GM21786 (cell line): ENCODE results near the gene NEUROD1.
"Not testable (repeated sequence)": the region's sequence is repeated elsewhere in the genome, so short reads cannot be mapped to it uniquely, and the experiment has no call there.

ENCODE experiments used
- ATAC-seq: cut with Tn5 transposase; IDR thresholded peaks from one replicate; pipeline ENCODE4 v1.9.1; 2021; ENCODE audit not compliant: unreplicated experiment

NEUROD1 gene

DNA sequence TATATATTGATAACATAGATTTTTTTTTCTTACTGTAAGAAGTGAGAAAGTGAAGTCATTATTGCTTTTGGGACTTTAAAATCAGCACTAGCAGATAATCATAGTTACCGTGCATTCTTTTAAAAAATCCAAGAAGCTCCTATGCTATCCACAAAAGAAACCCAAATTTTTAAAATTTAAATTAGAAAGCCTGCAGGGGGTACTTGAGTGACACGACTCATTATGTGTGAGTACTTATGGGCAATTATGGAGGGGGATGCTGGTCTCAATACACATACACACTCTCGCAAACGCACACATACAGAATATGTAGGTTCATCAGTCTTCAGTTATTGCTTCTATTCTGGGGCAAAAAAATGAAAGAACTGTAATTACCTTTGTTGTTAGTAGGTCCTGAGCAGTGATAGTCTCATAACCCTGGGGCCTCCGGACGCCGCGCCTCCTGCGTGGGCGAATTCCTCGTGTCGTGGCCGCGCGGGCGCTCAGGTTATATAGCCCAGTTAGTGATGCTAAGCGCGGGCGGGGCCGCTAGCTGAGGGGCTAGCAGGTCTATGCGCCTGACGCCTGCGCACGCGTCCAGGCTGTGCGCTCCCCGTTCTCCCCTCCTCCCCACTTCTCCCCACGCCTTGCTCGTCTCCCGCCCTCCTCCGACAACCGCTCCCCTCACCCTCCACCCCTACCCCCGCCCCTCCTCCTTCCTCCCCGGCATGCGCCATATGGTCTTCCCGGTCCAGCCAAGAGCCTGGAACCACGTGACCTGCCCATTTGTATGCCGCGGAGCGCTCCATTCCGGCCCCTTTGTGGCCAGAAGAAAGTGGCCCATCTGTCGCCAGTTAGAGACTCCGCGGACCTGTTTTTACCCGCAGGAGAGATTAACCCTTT lies at the start of gene NEUROD1:
NEUROD1 (minus strand) TSS at position 463 of the 882 bp plus-strand sequence. CDS start 1,657 bp downstream, outside the sequence.
- no peak for ATAC-seq

DNA sequence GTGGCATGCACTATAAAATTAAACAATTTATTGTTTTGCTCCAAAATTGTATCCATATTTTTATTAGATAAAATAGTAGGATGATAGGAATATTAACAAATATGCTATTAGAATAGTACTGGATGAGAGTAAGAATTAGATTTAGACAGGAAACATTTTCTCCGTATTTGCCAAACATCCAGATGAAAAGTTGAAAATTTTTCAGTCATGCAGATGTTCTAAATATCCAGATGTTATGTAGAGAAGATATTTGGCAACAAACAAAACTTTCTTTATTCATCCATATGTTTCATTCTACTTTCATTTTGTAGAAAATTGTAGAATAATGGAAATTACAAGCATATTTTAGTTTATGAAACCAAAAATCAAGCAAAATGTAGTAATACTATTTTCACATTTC lies 45.2 kb upstream of the NEUROD1 start:
- ATAC-seq: no peak

DNA sequence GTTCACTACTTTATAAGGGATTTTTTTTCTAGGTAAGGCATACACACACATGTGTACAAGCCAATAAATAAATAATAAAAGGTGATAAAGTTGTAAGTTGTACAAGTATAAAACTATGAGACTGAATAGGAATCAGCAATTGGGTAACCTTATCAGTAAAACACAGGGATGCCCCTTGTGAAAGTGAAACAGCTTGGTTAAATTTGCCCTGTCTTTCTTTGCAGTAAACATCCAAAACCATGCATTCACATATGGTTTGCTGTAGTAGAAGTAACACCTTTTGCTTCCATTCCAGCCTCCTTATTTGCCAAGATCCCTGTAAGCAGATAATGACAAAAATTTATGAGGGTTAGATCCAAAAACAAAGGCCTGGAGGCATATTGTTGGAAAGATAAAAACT lies 44.3 kb upstream of the NEUROD1 start:
- no peak for ATAC-seq

DNA sequence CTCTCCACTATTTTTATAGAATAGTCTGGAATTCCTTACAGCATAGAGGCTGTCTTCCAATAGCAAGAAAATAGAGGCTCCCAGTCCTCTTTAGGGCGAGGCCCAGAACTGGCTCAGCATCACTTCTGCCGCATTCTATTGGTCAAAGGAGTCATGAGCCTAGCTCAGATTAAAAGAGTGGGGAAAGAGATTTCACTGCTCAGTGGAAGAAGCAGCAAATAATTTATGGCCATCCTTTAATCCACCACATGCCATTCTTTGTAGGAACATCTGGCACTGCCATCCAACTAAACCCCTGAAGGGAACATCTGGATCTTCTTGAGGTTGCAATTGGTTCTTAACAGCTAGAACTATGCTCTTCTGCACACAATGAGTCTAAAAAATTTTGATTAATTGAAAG lies 43.4 kb upstream of the NEUROD1 start:
- no peak for ATAC-seq

DNA sequence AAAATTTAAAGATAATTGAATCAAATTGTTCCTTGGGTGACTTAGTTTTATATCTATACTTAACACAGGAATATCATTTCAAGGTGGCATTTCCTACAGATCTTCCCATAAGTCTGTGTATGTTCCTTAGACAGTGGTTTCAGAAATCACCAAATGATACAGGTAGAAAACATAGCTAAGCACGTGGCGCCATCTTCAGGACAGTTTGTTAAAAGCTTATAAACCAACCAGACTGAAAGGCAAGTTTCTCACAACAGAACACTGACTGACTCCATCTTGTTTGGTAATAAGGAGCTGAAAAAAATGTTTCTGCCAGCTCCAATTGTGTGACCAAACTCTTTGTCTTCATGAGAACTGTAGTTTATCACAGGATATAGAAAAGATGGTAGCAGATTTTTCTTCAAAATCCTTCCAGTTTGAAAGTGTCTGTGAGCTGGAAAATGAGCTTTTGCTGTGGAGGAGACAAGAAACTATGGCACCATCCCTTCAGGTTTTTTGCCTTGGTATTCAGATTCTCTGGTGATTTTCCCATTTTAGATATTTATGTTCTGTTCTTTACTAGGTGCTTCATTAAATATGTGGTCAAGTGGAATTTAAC lies 34.8 kb upstream of the NEUROD1 start:
- peak; percentile 93 for ATAC-seq

DNA sequence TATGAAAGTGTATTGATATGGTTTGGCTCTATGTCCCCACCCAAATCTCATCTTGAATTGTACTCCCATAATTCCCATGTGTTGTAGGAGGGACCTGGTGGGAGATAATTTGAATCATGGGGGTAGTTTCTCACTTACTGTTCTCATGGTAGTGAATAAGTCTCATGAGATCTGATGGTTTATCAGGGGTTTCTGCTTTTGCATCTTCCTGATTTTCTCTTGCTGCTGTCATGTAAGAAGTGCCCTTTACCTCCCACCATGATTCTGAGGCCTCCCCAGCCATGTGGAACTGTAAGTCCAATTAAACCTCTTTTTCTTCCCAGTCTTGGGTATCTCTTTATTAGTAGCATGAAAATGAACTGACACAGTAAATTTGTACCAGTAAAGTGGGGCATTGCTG lies 30.7 kb upstream of the NEUROD1 start:
- ATAC-seq: not testable (repeated sequence)

DNA sequence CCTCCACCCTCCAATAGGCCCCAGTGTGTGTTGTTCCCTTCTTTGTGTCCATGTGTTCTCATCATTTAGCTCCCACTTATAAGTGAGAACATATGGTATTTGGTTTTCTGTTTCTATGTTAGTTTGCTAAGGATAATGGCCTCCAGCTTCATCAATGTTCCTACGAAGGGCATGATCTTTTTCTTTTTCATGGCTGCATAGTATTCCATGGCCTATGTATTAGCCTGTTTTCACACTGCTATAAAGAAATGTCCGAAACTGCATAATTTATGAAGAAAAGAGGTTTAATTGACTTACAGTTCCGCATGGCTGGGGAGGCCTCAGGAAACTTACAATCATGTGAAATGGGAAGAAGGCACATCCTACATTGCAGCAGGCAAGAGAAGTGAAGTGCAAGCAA lies 22.2 kb upstream of the NEUROD1 start:
- ATAC-seq: not testable (repeated sequence)

DNA sequence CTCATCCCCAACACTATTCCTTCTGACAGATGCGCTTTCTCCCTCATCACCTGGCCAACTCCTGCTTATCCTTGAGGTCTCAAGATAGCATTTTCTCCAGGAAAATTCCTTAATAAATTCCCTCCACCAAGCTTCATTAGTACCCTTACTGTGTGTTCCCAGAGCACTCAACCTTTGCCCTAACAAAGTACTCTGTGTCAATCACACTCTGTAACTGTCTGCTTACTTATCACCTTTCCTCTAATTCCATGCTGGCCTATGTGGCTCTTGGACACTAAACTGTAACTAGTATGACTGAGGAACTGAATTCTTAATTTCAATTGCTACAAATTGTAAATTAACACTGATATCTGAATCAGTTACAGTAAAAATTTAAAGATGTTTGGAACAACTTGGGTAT lies 17.9 kb upstream of the NEUROD1 start:
- no peak for ATAC-seq

DNA sequence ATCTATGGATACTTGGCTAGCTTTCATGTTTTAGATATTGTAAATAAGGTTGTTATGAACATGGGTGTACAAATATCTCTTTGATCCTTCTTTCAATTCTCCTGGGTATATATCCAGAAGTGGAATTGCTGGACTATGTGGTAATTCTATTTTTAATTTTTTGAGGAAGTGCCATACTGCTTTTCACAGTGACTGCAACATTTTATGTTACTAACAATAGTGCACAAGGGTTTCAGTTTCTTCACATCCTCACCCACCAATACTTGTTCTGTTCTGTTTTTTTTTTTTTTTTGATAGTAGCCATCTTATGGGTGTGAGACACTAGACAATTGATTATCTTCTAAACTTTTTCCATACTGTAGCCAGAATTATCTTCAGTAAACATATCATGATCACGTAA lies 17.3 kb upstream of the NEUROD1 start:
- ATAC-seq: no peak

DNA sequence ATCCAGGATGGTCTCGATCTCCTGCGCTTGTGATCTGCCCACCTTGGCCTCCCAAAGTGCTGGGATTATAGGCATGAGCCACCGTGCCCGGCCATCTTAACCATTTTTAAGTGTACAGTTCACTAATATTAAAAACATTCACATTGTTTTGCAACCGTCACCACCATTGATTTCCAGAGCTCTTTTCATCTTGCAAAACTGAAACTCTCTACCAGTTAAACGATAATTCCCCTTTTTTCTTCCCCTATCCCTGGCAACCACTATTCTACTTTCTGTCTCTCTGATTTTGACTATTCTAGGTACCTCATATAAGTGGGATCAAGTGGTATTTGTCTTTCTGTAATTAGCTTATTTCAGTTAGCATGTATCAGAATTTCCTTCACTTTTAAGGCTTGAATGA lies 16.8 kb upstream of the NEUROD1 start:
- ATAC-seq: no peak

DNA sequence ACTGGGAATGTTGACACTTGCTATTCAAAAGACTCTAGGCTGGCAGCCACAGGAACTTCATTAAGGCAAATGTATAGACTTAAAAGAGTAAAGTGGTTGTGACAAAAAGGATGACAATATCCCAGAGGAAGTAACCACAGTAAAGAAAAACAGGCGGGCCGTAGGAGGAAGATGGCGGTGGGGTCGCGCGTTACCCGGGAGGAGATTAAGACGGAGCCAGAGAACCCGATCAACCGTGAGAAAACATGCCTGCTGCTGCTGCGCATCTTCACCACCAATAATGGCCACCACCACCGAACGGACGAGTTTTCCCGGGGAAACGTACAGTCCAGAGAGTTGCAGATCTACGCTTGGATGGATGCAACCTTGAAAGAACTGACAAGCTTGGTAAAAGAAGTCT lies 14.0 kb upstream of the NEUROD1 start:
- no peak for ATAC-seq

DNA sequence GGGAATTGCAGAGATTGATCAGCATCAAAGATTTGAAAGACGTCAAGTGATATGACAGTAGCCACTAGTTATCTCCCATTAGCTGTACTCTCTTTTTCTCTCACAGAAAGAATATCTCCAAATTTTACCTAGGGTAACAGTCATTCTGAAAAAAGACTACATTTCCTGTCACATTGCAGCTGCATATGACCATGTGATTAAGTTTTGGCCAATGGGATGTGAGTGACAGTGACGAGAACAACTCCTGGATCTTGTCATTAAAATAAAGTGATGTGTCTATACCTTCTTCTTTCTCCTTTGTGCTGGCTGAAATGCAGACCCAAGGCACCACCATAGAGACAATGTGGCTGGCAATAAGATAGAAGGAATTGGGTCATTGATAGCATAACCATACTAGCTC lies 10.5 kb upstream of the NEUROD1 start:
- ATAC-seq: no peak

DNA sequence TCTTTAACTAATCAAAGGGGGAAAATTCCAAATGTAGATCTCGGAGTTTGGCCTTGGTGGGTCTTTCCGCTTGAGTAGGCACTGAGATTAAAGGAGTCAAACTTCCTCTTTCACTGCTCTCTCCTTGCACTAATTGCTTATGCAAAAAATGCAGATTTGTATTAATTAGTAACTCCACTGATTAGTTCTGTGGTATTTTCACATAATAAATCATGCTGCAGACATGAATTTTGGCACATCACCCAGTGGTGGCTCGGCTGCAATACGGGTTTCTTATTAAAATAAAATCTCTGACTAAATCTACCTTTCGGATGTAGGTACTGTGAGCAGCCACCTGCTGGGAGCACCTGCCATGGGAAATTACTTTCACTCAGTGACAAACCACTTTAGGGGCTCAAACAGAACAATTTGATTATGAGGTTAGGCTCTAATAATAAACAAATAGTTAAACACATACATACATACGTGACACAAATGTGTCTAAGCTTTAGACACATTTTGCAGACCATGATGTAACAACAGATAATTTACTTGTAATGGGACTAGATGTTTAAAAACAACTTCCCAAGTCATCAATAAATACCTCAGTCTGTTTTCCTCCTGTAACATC lies 6.4 kb upstream of the NEUROD1 start:
- ATAC-seq: no peak

DNA sequence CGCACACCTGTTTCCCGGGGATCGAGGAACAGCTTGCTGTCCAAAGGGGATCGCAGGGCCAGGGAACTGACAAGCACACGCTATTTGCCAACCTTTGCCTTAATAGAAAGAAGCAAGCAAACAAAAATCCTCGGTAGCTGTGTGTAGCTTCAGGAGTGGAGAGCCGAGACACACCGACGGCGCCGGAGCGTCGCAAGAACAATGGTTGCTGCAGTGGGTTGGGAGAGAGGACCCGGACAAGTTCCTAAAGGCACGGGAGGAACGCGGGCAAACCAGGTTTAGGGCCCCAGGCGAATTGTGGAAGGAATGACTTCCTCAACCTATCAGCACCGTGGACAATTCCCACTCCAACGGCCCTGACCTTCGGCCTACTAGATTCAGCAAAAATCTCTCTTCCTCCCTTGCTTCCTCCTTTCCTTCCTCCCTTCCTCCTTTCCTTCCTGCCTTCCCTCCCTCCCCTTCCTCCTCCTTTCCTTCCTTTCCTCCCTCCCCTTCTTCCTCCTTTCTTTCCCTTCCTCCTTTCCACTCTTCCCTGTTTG lies 4.9 kb upstream of the NEUROD1 start:
- ATAC-seq: no peak

DNA sequence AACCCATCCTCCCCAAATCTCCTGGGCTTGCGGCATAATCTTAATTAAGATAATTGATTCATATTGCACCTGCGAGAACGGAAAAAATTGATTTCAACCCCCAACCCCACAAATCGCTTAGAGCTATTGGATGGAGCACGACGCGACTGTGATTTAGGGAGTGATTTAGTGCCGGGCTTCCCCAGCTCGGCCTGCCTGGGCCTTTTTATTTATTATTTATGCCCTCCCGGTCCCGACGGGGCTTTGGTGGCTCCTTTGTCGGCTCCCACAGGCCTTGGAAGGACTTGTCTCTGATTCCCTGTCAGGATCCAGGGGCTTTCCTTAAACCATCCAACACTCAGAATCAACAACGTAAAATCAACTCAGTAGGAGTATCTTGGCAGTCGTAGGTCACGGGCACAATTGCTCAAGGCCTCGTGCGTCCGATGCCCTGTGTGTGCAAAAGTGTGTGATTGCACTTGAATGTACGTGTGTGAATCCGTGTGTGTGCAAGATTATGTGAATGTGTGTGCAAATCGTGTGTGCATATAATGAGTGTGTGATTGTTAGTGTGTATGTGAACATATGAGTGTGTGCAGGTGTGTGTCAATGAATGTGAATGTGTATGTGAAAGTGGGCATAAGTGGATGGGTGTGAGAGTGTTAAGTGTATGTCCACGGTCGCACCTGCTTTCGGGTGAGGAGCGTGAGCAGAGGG lies 4.3 kb upstream of the NEUROD1 start:
- ATAC-seq: no peak

DNA sequence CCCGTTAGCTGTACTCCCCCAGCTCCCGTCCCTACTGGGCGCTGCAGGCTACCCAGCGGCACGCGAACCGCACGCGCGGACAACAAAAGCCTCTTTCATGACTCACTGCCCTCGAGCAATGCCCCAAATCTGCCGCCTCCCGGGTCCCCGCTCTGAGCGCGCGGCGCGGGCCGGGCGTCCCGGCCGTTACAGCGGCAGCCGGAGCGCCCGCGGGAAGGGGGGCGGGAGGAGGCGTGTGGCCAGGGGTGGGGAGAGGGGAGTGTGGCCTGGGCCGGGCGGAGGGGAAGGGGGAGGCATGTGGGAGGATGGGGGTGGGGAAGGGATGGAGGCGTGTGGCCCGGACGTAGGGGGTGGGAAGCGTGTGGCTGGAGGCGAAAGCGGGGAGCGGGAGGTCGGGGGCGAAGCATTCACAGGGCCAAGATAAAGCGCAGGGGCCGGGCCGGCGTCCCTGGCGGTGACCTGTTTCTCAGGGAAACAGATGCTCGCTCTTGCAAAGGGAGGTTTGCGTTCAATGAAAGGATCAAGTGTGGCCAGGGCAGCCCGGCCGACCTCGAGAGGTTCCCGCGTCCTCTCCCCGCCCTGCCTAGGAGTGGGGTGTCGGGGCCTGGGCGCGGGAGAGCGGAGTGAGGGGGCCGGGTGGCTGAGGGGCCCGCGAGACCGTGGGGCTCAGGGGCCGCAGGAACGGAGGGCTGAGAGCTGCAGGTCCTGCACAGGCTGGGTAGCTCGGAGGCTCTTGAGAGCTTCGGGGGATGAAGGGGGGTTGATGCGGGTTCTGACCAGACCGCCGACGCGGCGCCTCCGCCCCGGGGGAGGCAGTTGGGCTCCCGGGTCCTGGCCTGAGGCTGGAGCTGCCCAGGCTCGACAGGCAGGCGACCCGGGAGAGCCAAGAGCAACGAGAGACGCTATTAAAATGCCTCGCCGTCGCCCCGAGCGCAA lies 3.5 kb upstream of the NEUROD1 start:
- no peak for ATAC-seq

DNA sequence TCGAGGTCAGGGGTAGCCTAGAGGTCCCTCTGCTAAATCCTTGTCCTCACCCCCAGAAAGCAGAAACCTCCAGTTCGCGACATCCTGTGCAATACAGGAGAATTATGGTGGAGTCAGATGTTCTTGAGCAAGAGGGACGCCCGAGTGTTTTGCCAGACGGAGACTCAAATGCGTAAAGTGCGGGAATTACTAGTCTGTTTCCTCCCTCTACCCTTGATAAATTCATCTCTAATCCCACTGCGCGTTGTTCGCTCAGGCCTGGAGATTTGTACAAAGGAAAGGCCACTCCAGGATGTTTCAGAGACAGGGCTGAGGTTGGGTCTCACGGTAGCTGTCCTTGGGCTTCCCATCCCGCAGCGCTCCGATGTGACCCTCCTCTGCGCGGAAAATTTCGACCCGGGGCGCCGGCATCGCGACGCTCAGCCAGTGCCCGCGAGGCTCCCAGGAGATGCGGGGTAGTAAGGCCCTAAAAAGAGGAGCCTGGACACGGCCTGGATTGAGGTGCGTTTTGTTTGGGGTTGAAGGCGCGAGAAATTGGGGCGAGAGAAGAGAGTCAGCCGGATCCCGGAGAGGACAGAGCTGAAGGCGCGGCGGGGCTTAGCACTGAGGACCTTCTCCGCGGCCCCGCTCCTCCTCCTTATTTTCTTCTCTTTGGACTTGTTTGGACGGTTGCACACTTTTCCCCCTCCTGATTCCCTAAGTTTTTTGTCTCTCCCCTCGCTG lies 2.6 kb upstream of the NEUROD1 start:
- no peak for ATAC-seq

DNA sequence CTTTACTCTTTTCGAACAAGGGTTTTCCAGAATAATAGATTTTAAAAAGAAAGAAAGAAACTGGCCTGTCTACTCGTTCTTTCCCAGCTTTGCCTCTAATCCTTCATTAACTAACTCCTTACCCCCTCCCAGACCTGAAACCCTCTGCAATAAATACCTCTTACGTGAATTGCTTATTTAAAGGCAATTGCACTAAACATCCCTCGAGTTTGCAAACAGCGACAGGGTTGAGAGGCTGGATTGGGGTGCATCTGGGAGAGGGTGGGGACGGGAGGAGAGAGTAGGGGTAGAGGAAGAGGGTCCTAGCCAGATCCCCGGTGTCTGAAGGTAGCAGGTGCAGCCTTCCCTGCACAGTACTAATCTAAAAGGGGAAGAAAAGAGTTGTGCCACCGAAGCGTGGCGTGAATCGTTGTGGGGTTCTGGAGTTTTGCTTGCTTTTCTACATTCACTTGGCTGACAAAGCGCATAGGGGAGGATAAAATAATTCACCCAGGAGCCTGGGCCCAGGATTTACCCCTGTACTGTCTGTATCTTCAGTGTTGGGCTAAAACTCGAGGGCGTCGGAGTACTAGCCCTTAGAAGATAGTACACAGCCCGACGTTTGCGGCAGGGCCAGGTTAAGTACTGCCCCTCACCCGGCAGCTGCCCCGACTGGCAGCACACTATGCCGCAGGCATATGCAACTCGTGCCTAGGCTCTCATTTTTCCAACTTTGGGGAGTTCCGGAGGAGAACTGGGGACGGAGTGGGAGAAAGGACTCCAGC lies 1.9 kb upstream of the NEUROD1 start:
- no peak for ATAC-seq
